Fibroblast of skin of scalp (primary cell): ENCODE results near the gene TF.

ENCODE experiments used
- DNase-seq: peaks from one replicate; pipeline ENCODE4 v3.0.0-alpha.2; 2013

Gene TF

GRCh38 chr3:133837487-133838295 is 91.5 kb downstream of the TF start:
- no peak for DNase-seq

DNA sequence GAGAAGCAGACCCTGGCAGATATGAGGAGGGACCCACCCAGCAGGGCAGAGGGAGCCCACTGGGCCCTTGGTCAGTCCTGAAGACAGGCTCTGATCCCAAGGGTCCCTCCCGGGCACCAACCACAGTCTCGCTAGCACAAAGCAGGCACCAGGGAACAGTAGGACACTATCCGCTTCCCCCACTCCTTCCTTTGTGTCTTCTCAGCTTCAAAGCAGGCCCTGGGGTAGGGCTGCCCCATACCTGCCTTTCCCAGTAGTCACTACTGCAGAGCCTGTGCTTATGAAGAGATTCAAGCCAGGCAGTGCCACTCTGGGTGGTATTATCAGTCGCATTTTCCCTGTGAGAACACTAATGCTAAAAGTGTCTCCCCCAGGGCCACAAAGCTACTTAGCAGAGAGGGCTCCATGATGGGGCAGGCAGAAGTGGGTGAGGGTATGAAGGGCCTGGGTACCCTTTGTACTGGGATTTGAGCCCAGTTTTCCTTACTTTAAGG is 92.2 kb downstream of the TF start:
- DNase-seq, result no peak

GRCh38 chr3:133838916-133839800 is 93.0 kb downstream of the TF start:
- no peak for DNase-seq

GRCh38 chr3:133840055-133840737 is 94.0 kb downstream of the TF start:
- DNase-seq, result no peak

DNA sequence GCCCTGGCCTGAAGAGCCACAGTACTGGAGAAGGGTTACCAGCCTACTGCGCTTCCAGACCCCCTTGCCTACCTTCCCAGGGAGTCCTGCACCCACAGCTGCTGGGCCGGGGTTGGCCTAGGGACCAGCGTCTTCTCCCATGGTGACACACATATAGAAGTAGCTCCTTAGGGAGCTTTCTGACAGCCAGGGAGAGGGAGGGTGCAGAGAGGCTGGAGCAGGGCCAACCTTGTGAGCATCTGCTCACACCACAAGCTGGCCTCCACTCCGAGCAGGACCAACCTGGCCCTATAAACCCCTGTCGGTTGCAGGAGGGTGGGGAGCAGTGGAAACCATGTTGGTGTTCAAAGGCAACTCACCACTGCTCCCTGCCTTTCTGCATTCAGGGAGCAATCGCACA is 94.6 kb downstream of the TF start:
- no peak for DNase-seq

DNA sequence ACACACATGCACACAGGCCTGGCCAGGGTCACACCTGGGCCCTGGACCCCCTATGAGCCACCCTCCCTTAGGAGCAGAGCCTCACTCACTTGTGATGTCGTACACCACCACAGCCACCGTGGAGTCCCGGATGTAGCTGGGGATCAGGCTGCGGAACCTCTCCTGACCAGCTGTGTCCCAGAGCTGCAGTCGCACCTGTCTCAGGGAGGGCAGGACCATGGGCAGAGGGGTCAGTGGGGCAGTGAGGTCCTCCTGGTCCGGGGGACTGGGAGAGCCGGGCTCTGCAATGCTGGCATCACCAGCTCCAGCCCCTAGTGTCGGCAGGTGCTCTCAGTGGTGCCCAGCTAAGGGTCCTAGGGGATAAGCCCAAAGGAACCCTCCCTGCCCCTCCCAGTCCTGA is 95.0 kb downstream of the TF start:
- no peak for DNase-seq

DNA sequence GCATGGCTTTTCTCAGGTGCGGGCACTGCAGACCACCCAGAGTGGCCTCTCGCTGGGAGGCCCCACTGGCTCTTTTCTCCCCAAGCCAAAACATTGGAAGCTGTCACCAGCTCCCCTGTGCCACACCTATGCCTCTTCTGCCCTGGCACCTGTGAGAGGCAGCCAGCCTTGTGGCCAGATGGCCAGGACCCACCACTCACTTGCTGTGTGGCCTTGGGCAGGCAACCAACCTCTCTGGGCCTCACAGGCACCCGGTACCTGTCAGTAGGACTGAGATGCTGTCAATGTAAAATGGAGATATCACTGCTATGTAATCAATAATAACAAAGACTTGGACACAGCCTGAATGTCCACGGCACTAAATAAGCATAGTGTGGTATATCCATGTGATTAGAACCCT is 96.0 kb downstream of the TF start:
- no peak for DNase-seq

DNA sequence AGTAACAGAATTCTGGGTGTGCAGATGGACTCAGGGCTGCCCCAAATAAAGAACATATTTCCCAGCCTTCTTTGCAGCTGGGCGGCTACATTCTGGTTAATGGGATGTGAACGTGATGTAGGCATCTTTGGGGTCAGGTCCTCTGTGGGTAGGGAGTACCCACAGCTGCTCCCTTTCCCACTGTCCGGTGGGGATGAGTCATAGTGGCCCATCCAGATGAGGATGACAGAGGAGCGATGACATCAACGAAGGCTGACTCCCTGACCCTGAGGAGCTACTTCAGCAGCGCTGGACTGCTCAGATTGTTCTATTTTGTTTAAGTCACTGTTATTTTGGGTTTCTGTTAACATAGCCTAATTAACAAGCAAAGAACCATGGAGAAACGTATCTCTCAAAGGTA is 97.4 kb downstream of the TF start:
- DNase-seq, result peak; percentile 13

- DNase-seq, result no peak
Observed at GRCh38 chr3:133845127-133845526, 98.9 kb downstream of the TF start.
